H1 (cell line): ENCODE results near the gene LCP1. TPM values are rescaled to one million over a fixed set of nuclear protein-coding genes. Genes with fewer than 3 reads are reported as not detected.

Experiments
- ATF2 ChIP-seq: IDR thresholded peaks from 2 replicates; pipeline ENCODE4 v1.6.1; 2012; ENCODE audit warnings: low read length, inconsistent platforms
- SP2 ChIP-seq: IDR thresholded peaks from 2 replicates; pipeline ENCODE4 v1.6.1; 2012; ENCODE audit warnings: mild to moderate bottlenecking, low read length, inconsistent platforms
- TAF1 ChIP-seq: IDR thresholded peaks from 2 replicates; pipeline ENCODE4 v1.6.1; 2011; ENCODE audit warnings: mild to moderate bottlenecking, low read depth, low read length
- TBP ChIP-seq: IDR thresholded peaks from 2 replicates; pipeline ENCODE4 v1.6.1; 2011; ENCODE audit warnings: low read depth, low read length, improper control_type of control experiment
- polyA plus RNA-seq, 7 experiments: library from polyadenylated mRNA; depleted of rRNA in 3 of 7; stranded (reverse) in 5 of 7; unstranded in 2 of 7; fragments of >200 nt in 5 of 7; fragments of 200-250 nt in 2 of 7; gene quantifications; 1 replicate in 5 of 7; 2 replicates in 1 of 7; 4 replicates in 1 of 7; pipeline versions ENCODE4 v1.2.1 to v1.2.3, GENCODE V29; 2011 to 2013; ENCODE audit warnings: missing spikeins in 2 of 7, mixed read lengths in 2 of 7
- total RNA-seq: library from RNA; stranded (reverse); fragmentation: NEBNext Ultra II Directional; extraction: Animal tissue kit (Norgen Biotek cat#: 25700); gene quantifications from 2 replicates; pipeline ENCODE4 v1.2.1, GENCODE V29; 2021
- TF ChIP-seq, protein P1 (sequence below): fragments of 300-600 bp; sonication (generic); IDR thresholded peaks from 2 replicates; pipeline ENCODE4 v1.7.1; 2012; ENCODE audit warnings: low read length, moderate library complexity, mild to moderate bottlenecking, inconsistent platforms; ENCODE audit not compliant: insufficient replicate concordance
- TF ChIP-seq, protein P2 (sequence below): IDR thresholded peaks from 2 replicates; pipeline ENCODE4 v1.6.1; 2012; ENCODE audit warnings: inconsistent platforms
- TF ChIP-seq, protein P3 (sequence below), 3 experiments: IDR thresholded peaks; 1 replicate in 2 of 3; 2 replicates in 1 of 3; pipeline versions ENCODE4 v1.5.1 to v1.6.1; 2011; ENCODE audit warnings: low read length in 3 of 3, mild to moderate bottlenecking in 3 of 3, inconsistent platforms in 2 of 3, low read depth in 1 of 3, moderate library complexity in 1 of 3; ENCODE audit not compliant: insufficient read depth in 1 of 3; ENCODE audit errors: control extremely low read depth in 1 of 3

The LCP1 gene
- total and polyA plus RNA-seq, 2 of the 8 experiments (the other 6 are each of a cell fraction or from before 2014, with no cell fraction given) = 0.65 to 4.3 TPM

GRCh38 chr13:46173656-46174055, 8.3 kb downstream of the LCP1 start (continued):
- TF ChIP-seq, protein P1, sequence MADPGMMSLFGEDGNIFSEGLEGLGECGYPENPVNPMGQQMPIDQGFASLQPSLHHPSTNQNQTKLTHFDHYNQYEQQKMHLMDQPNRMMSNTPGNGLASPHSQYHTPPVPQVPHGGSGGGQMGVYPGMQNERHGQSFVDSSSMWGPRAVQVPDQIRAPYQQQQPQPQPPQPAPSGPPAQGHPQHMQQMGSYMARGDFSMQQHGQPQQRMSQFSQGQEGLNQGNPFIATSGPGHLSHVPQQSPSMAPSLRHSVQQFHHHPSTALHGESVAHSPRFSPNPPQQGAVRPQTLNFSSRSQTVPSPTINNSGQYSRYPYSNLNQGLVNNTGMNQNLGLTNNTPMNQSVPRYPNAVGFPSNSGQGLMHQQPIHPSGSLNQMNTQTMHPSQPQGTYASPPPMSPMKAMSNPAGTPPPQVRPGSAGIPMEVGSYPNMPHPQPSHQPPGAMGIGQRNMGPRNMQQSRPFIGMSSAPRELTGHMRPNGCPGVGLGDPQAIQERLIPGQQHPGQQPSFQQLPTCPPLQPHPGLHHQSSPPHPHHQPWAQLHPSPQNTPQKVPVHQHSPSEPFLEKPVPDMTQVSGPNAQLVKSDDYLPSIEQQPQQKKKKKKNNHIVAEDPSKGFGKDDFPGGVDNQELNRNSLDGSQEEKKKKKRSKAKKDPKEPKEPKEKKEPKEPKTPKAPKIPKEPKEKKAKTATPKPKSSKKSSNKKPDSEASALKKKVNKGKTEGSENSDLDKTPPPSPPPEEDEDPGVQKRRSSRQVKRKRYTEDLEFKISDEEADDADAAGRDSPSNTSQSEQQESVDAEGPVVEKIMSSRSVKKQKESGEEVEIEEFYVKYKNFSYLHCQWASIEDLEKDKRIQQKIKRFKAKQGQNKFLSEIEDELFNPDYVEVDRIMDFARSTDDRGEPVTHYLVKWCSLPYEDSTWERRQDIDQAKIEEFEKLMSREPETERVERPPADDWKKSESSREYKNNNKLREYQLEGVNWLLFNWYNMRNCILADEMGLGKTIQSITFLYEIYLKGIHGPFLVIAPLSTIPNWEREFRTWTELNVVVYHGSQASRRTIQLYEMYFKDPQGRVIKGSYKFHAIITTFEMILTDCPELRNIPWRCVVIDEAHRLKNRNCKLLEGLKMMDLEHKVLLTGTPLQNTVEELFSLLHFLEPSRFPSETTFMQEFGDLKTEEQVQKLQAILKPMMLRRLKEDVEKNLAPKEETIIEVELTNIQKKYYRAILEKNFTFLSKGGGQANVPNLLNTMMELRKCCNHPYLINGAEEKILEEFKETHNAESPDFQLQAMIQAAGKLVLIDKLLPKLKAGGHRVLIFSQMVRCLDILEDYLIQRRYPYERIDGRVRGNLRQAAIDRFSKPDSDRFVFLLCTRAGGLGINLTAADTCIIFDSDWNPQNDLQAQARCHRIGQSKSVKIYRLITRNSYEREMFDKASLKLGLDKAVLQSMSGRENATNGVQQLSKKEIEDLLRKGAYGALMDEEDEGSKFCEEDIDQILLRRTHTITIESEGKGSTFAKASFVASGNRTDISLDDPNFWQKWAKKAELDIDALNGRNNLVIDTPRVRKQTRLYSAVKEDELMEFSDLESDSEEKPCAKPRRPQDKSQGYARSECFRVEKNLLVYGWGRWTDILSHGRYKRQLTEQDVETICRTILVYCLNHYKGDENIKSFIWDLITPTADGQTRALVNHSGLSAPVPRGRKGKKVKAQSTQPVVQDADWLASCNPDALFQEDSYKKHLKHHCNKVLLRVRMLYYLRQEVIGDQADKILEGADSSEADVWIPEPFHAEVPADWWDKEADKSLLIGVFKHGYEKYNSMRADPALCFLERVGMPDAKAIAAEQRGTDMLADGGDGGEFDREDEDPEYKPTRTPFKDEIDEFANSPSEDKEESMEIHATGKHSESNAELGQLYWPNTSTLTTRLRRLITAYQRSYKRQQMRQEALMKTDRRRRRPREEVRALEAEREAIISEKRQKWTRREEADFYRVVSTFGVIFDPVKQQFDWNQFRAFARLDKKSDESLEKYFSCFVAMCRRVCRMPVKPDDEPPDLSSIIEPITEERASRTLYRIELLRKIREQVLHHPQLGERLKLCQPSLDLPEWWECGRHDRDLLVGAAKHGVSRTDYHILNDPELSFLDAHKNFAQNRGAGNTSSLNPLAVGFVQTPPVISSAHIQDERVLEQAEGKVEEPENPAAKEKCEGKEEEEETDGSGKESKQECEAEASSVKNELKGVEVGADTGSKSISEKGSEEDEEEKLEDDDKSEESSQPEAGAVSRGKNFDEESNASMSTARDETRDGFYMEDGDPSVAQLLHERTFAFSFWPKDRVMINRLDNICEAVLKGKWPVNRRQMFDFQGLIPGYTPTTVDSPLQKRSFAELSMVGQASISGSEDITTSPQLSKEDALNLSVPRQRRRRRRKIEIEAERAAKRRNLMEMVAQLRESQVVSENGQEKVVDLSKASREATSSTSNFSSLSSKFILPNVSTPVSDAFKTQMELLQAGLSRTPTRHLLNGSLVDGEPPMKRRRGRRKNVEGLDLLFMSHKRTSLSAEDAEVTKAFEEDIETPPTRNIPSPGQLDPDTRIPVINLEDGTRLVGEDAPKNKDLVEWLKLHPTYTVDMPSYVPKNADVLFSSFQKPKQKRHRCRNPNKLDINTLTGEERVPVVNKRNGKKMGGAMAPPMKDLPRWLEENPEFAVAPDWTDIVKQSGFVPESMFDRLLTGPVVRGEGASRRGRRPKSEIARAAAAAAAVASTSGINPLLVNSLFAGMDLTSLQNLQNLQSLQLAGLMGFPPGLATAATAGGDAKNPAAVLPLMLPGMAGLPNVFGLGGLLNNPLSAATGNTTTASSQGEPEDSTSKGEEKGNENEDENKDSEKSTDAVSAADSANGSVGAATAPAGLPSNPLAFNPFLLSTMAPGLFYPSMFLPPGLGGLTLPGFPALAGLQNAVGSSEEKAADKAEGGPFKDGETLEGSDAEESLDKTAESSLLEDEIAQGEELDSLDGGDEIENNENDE = no peak
- TF ChIP-seq ATF2 = no peak
- no peak for TF ChIP-seq TBP
- no peak for TF ChIP-seq SP2
- TF ChIP-seq, protein P2, sequence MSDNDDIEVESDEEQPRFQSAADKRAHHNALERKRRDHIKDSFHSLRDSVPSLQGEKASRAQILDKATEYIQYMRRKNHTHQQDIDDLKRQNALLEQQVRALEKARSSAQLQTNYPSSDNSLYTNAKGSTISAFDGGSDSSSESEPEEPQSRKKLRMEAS = no peak
- no peak for TF ChIP-seq TAF1
- TF ChIP-seq, protein P3, sequence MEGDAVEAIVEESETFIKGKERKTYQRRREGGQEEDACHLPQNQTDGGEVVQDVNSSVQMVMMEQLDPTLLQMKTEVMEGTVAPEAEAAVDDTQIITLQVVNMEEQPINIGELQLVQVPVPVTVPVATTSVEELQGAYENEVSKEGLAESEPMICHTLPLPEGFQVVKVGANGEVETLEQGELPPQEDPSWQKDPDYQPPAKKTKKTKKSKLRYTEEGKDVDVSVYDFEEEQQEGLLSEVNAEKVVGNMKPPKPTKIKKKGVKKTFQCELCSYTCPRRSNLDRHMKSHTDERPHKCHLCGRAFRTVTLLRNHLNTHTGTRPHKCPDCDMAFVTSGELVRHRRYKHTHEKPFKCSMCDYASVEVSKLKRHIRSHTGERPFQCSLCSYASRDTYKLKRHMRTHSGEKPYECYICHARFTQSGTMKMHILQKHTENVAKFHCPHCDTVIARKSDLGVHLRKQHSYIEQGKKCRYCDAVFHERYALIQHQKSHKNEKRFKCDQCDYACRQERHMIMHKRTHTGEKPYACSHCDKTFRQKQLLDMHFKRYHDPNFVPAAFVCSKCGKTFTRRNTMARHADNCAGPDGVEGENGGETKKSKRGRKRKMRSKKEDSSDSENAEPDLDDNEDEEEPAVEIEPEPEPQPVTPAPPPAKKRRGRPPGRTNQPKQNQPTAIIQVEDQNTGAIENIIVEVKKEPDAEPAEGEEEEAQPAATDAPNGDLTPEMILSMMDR (IDR thresholded peaks at IDR 0.05; ENCODE audit: control extremely low read depth in 1 of 3, insufficient read depth in 1 of 3, low read depth in 1 of 3, low read length in 3 of 3) = no peak
